K562 (cell line): ENCODE results near the gene YTHDC1. TPM values are rescaled to one million over a fixed set of nuclear protein-coding genes. Genes with fewer than 3 reads are reported as not detected.
A peak's percentile ranks its signal among the peaks of the same experiment; 100 is the strongest.

Experiments used
- ASH1L ChIP-seq: fragments of 450-650 bp; IDR thresholded peaks from 2 replicates; pipeline ENCODE4 v1.6.1; 2018; ENCODE audit warnings: borderline replicate concordance, mild to moderate bottlenecking, low read depth; ENCODE audit not compliant: partially characterized antibody
- BCOR ChIP-seq: fragments of 450-650 bp; IDR thresholded peaks from 2 replicates; pipeline ENCODE4 v1.6.1; 2016
- CHD2 ChIP-seq: IDR thresholded peaks from 2 replicates; pipeline ENCODE4 v1.6.1; 2011; ENCODE audit warnings: low read depth, low read length
- CTBP1 ChIP-seq: fragments of 450-650 bp; IDR thresholded peaks from 2 replicates; pipeline ENCODE4 v1.6.1; 2016; ENCODE audit warnings: borderline replicate concordance
- DDX20 ChIP-seq: fragments of 450-650 bp; IDR thresholded peaks from 2 replicates; pipeline ENCODE4 v1.6.1; 2016; ENCODE audit warnings: missing genetic modification characterization, low read depth, mild to moderate bottlenecking, missing compliant biosample characterization, moderate library complexity
- HIVEP1 ChIP-seq: fragments of 250-450 bp; sonication (Bioruptor Pico); IDR thresholded peaks from 2 replicates; pipeline ENCODE4 v1.4.0; 2020; ENCODE audit warnings: mild to moderate bottlenecking
- KDM2B ChIP-seq: fragments of 250-450 bp; sonication (Bioruptor Pico); IDR thresholded peaks from 2 replicates; pipeline ENCODE4 v1.8.0; 2021; ENCODE audit warnings: mild to moderate bottlenecking, moderate library complexity
- NFE2 ChIP-seq: IDR thresholded peaks from 2 replicates; pipeline ENCODE4 v1.6.1; 2014; ENCODE audit warnings: antibody characterized with exemption, low read depth
- NFRKB ChIP-seq: fragments of 450-650 bp; IDR thresholded peaks from 2 replicates; pipeline ENCODE4 v1.6.1; 2016; ENCODE audit warnings: low read depth
- NR2F6 ChIP-seq: fragments of 450-650 bp; formaldehyde crosslinking; IDR thresholded peaks from 2 replicates; pipeline ENCODE4 v1.4.0; 2020; ENCODE audit warnings: mild to moderate bottlenecking
- SMARCE1 ChIP-seq: fragments of 450-650 bp; IDR thresholded peaks from 2 replicates; pipeline ENCODE4 v1.7.1; 2016; ENCODE audit warnings: mild to moderate bottlenecking
- ZNF778 ChIP-seq: fragments of 450-650 bp; formaldehyde crosslinking; IDR thresholded peaks from 2 replicates; pipeline ENCODE4 v1.4.0; 2020; ENCODE audit warnings: mild to moderate bottlenecking, moderate library complexity
- polyA plus RNA-seq, 8 experiments: library from polyadenylated mRNA; depleted of rRNA in 4 of 8; stranded (reverse) in 5 of 8; unstranded in 3 of 8; fragments of >200 nt; fragmentation: Nextera tagmentation in 2 of 8; fragmentation: Illumina TruSeq in 1 of 8; extraction: Ambion mirVana in 2 of 8; extraction: Trizol in 1 of 8; gene quantifications; 2 replicates each; pipeline versions ENCODE4 v1.2.1 to v1.2.3, GENCODE V29; 2011 to 2014; ENCODE audit warnings: inconsistent platforms in 1 of 8, missing spikeins in 1 of 8
- total RNA-seq, 7 experiments: library from RNA; depleted of rRNA in 6 of 7; stranded (reverse); fragments of >200 nt in 6 of 7; fragmentation: Illumina TruSeq in 2 of 7; extraction: Trizol in 2 of 7; gene quantifications; 2 replicates each; pipeline versions ENCODE4 v1.2.1 to v1.2.3, GENCODE V29; 2011 to 2021; ENCODE audit warnings: low replicate concordance in 1 of 7
- TF ChIP-seq, protein P1 (sequence below): IDR thresholded peaks from 3 replicates; pipeline ENCODE4 v1.6.1; 2011; ENCODE audit warnings: borderline replicate concordance, mild to moderate bottlenecking, moderate library complexity; ENCODE audit not compliant: insufficient read length; ENCODE audit errors: extremely low read depth
- TF ChIP-seq, protein P2 (sequence below): fragments of 450-650 bp; conservative IDR thresholded peaks from 2 replicates; pipeline ENCODE4 v1.6.1; 2016; ENCODE audit warnings: missing genetic modification characterization, low read depth, mild to moderate bottlenecking, control low read depth, missing compliant biosample characterization
- TF ChIP-seq, protein P3 (sequence below): fragments of 450-650 bp; IDR thresholded peaks from 2 replicates; pipeline ENCODE4 v1.6.1; 2016; ENCODE audit warnings: antibody characterized with exemption
- TF ChIP-seq, protein P4 (sequence below), 2 experiments: fragments of 250-450 bp in 1 of 2; fragments of 450-650 bp in 1 of 2; sonication (Bioruptor Pico) in 1 of 2; IDR thresholded peaks; 2 replicates each; pipeline versions ENCODE4 v1.6.1 to v1.8.0; 2016 to 2021; ENCODE audit warnings: mild to moderate bottlenecking in 2 of 2, moderate library complexity in 2 of 2, missing compliant biosample characterization in 1 of 2, missing genetic modification characterization in 1 of 2
- TF ChIP-seq, protein P5 (sequence below): sonication (generic); IDR thresholded peaks from 2 replicates; pipeline ENCODE4 v1.6.1; 2016

The YTHDC1 gene
- total and polyA plus RNA-seq, 9 of the 15 experiments (the other 6 are each of a cell fraction or from before 2014, with no cell fraction given): 9.8 to 65.4 (median 51.7) TPM

GRCh38 chr4:68299492-68300457, 50.1 kb downstream of the YTHDC1 start (continued):
- TF ChIP-seq, protein P1, sequence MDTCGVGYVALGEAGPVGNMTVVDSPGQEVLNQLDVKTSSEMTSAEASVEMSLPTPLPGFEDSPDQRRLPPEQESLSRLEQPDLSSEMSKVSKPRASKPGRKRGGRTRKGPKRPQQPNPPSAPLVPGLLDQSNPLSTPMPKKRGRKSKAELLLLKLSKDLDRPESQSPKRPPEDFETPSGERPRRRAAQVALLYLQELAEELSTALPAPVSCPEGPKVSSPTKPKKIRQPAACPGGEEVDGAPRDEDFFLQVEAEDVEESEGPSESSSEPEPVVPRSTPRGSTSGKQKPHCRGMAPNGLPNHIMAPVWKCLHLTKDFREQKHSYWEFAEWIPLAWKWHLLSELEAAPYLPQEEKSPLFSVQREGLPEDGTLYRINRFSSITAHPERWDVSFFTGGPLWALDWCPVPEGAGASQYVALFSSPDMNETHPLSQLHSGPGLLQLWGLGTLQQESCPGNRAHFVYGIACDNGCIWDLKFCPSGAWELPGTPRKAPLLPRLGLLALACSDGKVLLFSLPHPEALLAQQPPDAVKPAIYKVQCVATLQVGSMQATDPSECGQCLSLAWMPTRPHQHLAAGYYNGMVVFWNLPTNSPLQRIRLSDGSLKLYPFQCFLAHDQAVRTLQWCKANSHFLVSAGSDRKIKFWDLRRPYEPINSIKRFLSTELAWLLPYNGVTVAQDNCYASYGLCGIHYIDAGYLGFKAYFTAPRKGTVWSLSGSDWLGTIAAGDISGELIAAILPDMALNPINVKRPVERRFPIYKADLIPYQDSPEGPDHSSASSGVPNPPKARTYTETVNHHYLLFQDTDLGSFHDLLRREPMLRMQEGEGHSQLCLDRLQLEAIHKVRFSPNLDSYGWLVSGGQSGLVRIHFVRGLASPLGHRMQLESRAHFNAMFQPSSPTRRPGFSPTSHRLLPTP: no peak
- TF ChIP-seq SMARCE1 (no peak), NFRKB (no peak), BCOR (no peak), KDM2B (CRISPR knock-in tag) (no peak), HIVEP1 (CRISPR knock-in tag) (no peak), ASH1L (no peak), CTBP1 (no peak), DDX20 (tag) (no peak), ZNF778 (CRISPR knock-in tag) (no peak), CHD2 (no peak), NFE2 (peak; percentile 36; the same call in 1 of the 2 replicates), NR2F6 (CRISPR knock-in tag) (no peak)
- TF ChIP-seq, protein P2, sequence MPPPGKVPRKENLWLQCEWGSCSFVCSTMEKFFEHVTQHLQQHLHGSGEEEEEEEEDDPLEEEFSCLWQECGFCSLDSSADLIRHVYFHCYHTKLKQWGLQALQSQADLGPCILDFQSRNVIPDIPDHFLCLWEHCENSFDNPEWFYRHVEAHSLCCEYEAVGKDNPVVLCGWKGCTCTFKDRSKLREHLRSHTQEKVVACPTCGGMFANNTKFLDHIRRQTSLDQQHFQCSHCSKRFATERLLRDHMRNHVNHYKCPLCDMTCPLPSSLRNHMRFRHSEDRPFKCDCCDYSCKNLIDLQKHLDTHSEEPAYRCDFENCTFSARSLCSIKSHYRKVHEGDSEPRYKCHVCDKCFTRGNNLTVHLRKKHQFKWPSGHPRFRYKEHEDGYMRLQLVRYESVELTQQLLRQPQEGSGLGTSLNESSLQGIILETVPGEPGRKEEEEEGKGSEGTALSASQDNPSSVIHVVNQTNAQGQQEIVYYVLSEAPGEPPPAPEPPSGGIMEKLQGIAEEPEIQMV (tag): no peak
- TF ChIP-seq, protein P3, sequence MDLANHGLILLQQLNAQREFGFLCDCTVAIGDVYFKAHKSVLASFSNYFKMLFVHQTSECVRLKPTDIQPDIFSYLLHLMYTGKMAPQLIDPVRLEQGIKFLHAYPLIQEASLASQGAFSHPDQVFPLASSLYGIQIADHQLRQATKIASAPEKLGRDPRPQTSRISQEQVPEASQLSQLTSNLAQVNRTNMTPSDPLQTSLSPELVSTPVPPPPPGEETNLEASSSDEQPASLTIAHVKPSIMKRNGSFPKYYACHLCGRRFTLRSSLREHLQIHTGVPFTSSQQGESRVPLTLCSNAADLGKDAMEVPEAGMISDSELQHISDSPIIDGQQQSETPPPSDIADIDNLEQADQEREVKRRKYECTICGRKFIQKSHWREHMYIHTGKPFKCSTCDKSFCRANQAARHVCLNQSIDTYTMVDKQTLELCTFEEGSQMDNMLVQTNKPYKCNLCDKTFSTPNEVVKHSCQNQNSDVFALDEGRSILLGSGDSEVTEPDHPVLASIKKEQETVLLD: no peak
- TF ChIP-seq, protein P4, sequence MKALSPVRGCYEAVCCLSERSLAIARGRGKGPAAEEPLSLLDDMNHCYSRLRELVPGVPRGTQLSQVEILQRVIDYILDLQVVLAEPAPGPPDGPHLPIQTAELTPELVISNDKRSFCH (CRISPR knock-in tag; IDR thresholded peaks at IDR 0.05): no peak
- TF ChIP-seq, protein P4 (tag; IDR thresholded peaks at IDR 0.05): no peak
- TF ChIP-seq, protein P5, sequence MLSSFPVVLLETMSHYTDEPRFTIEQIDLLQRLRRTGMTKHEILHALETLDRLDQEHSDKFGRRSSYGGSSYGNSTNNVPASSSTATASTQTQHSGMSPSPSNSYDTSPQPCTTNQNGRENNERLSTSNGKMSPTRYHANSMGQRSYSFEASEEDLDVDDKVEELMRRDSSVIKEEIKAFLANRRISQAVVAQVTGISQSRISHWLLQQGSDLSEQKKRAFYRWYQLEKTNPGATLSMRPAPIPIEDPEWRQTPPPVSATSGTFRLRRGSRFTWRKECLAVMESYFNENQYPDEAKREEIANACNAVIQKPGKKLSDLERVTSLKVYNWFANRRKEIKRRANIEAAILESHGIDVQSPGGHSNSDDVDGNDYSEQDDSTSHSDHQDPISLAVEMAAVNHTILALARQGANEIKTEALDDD: no peak
